Measurements from ENCODE around the gene KRTAP20-4.

KRTAP20-4 gene

GRCh38 chr21:30652891-30653290 is 32.5 kb downstream of the KRTAP20-4 start:
- no peak for DNase-seq (ENCODE audit: low read depth in 2 of 2)

DNA sequence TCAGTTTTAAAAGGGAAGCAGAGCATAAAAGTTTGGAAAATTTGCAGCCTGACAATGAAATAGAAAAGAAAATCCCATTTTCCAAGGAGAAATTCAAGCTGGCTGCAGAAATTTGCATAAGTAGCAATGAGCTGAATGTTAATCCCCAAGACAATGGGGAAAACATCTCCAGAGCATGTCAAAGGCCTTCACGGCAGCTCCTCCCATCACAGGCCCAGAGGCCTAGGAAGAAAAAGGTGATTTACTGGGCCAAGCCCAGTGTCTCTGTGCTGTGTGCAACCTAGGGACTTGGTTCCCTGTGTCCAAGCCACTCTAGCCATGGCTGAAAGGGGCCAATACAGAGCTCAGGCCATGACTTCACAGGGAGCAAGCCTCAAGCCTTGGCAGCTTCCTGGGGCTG is 48.3 kb downstream of the KRTAP20-4 start:
- no peak for DNase-seq (ENCODE audit: low read depth in 2 of 2)

All from stimulated activated CD8-positive, alpha-beta memory T cell treated with anti-CD3 and anti-CD28 coated beads, Interleukin-7, amount 100 ng/mL, for 1 hour (primary cell).